Measurements from ENCODE around the gene GSE1.

GSE1 gene

GRCh38 chr16:85649411-85650134 is 36.5 kb downstream of the GSE1 start:
- DNase-seq (ENCODE audit: low spot score) = no peak

DNA sequence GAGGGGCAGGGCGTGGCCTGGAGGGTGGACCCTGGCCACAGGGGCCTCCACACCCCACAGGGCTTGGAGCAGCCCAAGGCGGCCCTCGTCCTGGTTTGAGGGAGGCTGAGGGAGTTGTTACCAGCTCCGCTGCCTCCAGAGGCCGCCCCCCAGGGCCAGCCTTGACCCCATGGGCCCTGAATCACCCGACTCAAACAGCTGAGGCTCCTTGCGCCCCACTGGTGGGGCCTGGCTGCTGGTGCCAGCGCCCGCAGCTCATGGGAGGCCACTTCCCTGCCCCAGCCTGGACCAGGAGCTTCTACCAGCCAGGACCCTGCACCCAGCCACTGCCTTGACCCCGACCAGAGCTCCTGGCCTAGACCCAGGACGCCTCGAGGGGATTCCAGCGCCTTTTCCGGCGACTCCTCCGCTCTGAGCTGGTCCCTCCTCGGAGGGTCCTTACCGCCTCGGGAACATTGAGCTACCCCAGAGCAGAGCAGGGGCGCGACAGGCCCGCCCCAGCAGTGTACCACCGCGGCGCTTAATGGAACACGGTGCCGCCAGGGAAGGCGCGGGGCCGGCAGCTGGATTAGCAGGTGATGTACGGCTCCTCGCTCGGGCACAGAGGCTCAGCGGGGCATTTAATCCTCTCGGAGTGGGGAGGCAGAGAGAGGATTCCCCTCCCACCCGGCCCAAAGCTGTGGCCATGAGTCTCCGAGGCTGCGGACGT is 37.2 kb downstream of the GSE1 start:
- no peak for DNase-seq (ENCODE audit: low spot score)

- peak; percentile 46 for DNase-seq (ENCODE audit: low spot score)
Measured at GRCh38 chr16:85650844-85651628, 37.9 kb downstream of the GSE1 start.

DNA sequence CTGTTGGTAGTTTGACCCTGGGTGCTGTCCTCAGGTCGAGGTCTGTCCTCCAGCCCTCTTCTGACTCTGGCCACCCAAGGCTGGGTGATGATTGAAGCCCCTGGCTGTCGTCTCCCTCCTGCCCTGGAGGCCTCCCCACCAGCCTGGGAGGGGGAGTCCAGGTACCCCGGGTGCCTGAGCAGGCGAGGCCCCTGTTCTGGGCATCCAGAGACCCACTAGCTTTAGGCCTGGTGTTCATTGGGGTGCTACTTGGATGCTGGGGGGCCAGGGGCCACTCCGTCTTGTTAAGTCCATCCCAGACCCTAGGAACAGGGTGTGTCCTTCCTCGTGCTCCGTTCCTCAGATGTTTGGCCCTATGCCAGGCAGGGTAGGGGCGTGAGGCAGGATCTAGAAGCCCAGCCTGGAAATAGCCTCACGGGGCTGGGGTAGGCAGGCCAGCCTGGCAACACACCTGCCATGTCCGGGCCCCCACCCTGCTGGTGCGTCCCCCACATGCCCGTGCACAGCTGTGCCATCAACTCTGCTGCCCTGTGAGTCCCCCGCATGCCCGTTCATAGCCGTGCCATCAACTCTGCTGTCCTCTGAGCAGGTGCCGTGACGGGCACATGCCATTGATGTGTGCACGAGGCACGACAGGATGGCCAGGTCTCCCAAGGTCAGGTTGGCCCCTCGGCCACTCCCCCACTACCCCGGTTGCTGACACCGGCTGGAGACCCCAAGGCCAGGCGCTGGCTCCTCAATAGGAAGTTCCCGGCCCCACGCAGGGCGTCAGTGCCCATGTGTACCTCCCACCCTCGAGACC is 38.7 kb downstream of the GSE1 start:
- DNase-seq (ENCODE audit: low spot score) = no peak

GRCh38 chr16:85652431-85653221 is 39.5 kb downstream of the GSE1 start:
- no peak for DNase-seq (ENCODE audit: low spot score)

DNA sequence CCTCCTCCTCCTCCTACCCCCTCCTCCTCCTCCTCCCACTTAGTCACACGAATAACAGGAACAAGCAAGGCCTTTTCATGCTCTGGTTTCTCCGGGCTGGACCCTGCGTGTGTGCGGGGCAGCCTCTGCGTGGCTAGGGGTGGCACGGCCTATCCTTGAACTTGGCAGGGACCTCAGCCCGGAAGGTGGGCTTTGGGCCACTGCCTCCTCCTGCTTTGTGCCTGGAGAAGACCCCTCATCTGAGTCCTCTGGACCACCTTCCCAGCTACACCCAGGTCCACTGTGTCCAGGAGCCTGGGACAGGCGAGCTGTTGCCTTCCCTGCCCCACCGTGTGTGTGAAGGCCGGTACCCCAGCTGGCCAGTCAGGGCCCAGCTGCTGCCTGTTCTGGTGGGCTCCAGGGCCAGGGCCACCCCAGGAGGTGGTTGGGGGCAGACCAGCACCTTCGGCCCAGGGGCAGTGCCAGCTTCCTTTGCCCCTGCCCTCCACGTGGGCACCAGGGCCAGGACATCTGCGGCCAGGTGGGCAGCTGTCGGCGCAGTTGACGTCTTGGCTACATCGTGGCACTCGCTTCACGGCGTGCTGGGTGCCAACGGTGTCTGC is 40.3 kb downstream of the GSE1 start:
- DNase-seq (ENCODE audit: low spot score) = no peak

DNA sequence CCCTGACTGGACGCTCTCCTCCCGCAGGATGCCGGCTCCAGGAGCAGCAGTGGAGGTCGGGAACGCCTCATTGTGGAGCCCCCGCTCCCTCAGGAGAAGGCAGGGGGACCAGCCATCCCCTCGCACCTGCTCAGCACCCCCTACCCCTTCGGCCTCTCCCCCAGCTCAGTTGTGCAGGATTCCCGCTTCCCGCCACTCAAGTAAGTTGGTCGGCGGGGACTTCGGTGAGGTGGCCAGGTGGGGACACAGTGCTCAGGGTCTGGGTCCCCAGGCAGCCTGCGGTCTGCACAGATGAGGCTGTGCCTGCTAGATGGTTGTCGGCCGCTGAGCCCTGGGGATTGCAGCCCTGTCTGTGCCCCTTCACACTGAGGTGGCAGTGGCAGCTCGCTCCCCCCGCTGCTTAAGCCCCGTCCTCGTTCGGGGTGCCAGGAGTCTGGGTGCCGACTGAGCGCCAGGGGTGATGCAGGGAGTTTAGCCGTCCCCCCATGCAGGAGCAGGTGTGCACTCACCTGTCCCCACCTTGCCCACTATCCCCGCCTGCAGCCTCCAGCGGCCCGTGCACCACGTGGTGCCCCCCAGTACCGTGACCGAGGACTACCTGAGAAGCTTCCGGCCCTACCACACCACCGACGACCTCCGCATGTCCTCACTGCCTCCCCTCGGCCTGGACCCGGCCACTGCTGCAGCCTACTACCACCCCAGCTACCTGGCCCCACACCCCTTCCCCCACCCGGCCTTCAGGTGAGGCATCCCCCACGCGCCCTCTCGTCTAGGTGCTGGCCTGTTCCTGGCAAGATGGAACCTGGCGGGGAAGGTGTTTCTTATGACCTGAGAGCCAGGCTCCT is 41.4 kb downstream of the GSE1 start:
- no peak for DNase-seq (ENCODE audit: low spot score)

GRCh38 chr16:85655216-85656129 is 42.4 kb downstream of the GSE1 start:
- no peak for DNase-seq (ENCODE audit: low spot score)

DNA sequence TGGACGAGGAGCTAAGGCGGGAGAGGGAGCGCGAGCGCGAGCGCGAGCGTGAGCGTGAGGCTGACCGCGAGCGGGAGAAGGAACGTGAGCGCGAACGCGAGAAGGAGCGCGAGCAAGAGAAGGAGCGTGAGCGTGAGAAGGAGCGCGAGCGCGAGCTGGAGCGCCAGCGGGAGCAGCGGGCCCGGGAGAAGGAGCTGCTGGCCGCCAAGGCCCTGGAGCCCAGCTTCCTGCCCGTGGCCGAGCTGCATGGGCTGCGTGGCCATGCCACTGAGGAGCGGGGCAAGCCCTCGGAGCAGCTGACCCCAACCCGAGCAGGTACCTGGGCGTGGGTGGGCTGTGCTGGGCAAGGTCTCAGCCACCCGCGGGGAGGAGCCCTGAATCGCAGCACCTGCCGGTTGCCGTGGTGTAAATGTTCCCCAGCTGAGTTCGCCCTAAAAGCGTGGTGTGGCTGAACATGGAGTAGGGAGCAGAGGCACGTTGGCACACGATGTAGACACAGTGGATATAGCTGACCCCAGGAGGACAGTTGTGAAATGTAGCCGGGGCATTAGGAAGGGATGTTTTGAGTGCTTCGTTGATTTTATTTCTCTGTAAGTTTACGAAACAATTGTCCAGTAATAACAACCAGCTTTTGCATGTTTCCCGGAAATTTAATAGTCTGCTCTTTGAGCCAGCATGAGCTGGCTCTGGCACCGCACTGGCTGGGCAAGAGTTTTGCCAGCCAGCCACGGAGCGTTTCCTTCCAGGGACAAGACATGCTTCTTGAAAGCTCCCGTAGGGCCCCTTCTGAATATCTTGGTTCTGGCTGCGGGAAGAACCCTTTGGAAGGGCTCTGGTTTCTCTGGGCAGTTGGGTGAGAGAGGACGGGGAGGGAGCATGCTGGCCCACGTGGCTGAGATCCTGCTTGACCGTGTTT is 43.5 kb downstream of the GSE1 start:
- no peak for DNase-seq (ENCODE audit: low spot score)

DNA sequence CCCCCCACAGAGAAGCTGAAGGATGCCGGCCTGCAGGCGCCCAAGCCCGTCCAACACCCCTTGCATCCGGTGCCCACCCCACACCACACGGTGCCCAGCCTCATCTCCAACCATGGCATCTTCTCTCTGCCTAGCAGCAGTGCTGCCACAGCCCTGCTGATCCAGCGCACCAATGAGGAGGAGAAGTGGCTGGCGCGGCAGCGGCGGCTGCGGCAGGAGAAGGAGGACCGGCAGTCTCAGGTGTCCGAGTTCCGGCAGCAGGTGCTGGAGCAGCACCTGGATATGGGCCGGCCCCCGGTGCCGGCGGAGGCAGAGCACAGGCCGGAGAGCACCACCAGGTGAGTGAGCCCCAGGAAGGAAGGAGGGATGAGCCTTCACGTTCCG is 44.1 kb downstream of the GSE1 start:
- no peak for DNase-seq (ENCODE audit: low spot score)

- no peak for DNase-seq (ENCODE audit: low spot score)
Measured at GRCh38 chr16:85657996-85658395, 44.9 kb downstream of the GSE1 start.

DNA sequence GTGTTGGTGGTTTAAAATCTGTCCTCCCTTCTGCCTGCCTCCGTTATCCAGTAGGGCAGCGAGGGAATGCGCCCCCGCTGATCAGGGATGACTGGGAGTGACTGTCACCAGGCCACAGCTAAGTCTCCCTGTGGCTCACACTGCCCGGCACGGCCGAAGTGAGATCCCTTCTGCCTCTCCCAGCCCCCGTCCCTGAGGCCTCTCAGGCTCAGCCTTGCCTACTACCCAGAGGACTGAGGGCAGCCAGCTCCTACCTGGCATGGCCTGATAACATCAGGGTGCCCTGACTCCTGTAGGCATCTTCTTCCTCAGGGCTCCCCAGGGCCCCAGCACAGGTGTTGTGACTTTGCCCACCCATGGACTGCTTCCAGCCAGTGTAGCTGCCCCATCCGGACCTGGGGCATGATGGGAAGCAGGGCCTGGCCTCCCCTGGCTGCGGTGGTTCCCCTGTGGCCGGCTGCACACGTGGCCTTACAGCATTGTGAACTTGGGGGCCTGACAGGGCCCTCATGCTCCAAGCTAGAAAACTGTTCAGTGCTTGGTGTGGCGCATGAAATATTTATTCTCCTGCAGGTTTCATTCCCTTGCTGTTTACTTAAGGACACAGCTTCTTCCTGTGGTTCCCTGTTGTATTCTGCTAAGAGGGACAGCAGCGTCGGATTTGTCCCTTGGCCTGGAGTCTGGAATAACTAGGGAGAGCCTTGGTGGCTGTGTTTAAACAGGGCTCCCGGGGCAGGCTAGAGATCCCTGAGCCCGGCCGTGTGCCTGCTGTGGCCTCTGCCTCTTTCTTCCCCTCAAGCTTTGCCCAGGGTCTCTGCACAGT is 45.6 kb downstream of the GSE1 start:
- DNase-seq (ENCODE audit: low spot score) = no peak

GRCh38 chr16:85659336-85659735 is 46.2 kb downstream of the GSE1 start:
- DNase-seq (ENCODE audit: low spot score) = no peak

GRCh38 chr16:85659805-85660511 is 46.8 kb downstream of the GSE1 start:
- DNase-seq (ENCODE audit: low spot score) = no peak

DNA sequence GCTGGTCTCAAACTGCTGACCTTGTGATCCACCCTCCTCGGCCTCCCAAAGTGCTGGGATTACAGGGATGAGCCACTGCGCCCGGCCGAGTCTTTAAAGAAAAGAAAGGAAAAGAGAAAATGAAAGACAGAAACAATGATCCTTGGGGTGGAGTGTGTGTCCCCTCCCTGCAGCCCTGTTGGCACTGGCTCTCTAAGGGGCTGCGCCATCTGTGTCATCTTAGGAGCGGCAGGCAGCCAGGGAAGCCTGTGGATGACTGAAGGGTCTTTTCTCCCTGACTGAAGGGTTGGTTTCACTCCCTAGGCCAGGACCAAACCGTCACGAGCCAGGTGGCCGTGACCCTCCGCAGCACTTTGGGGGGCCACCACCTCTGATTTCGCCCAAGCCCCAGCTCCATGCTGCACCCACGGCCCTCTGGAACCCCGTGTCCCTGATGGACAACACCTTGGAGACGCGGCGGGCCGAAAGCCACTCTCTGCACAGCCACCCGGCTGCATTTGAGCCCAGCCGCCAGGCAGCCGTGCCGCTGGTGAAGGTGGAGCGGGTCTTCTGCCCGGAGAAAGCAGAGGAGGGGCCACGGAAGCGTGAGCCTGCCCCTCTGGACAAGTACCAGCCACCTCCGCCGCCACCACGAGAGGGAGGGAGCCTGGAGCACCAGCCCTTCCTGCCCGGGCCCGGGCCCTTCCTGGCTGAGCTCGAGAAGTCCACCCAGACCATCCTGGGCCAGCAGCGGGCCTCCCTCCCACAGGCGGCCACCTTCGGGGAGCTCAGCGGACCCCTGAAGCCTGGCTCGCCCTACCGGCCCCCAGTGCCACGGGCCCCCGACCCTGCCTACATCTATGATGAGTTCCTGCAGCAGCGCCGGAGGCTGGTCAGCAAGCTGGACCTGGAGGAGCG is 48.0 kb downstream of the GSE1 start:
- no peak for DNase-seq (ENCODE audit: low spot score)
